ENCODE data around the gene WNK2.

WNK2 gene

GRCh38 chr9:93173365-93174051 is 10.4 kb upstream of the WNK2 start:
- no peak overlapping the region for H3K4me3 ChIP-seq (ENCODE audit: low read depth, low read length)
- DNase-seq (ENCODE audit: low read depth), result no peak
- TF ChIP-seq, protein P1, sequence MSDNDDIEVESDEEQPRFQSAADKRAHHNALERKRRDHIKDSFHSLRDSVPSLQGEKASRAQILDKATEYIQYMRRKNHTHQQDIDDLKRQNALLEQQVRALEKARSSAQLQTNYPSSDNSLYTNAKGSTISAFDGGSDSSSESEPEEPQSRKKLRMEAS (IDR thresholded peaks at IDR 0.05; ENCODE audit: low read depth, low read length), result no peak
- TF ChIP-seq POLR2A (IDR thresholded peaks at IDR 0.05; ENCODE audit: extremely low read depth, insufficient read length) (no peak), MYC (IDR thresholded peaks at IDR 0.05; ENCODE audit: low read depth, low read length) (no peak), CTCF (IDR thresholded peaks at IDR 0.05; ENCODE audit: low read depth, low read length) (no peak)

- peak; percentile 58 for DNase-seq (ENCODE audit: low read depth)
- TF ChIP-seq POLR2A (IDR thresholded peaks at IDR 0.05; ENCODE audit: extremely low read depth, insufficient read length) (no peak), MYC (IDR thresholded peaks at IDR 0.05; ENCODE audit: low read depth, low read length) (no peak), CTCF (IDR thresholded peaks at IDR 0.05; ENCODE audit: low read depth, low read length) (no peak)
- TF ChIP-seq, protein P1 (IDR thresholded peaks at IDR 0.05; ENCODE audit: low read depth, low read length), result no peak
These were observed 9.0 kb upstream of the WNK2 start for GRCh38 chr9:93174976-93175375.

DNA sequence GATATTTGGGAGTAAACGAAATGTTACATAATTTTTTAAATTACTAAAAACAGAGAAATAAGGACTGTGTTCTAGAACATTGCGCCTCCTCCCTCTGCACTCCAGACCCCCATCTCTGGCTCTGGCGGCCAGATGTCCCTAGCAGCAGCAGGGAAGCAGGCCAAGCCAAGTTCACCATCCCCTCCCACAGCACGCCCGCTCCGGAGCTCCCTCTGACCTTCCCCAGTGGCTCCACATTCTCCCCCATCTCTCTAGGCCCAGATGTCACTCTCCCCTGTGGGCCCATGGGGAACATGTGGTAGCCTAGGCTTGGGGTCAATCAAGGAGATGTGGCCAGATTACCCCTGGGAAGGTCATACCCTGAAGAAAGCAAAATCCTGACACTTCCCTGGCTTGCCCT is 6.3 kb upstream of the WNK2 start:
- TF ChIP-seq POLR2A (IDR thresholded peaks at IDR 0.05; ENCODE audit: extremely low read depth, insufficient read length), result no peak
- TF ChIP-seq CTCF (IDR thresholded peaks at IDR 0.05; ENCODE audit: low read depth, low read length), result no peak
- TF ChIP-seq, protein P1 (IDR thresholded peaks at IDR 0.05; ENCODE audit: low read depth, low read length), result no peak
- TF ChIP-seq MYC (IDR thresholded peaks at IDR 0.05; ENCODE audit: low read depth, low read length), result no peak
- DNase-seq (ENCODE audit: low read depth), result no peak
- no peak overlapping the region for H3K4me3 ChIP-seq (ENCODE audit: low read depth, low read length)

More at GRCh38 chr9:93174976-93175375, 9.0 kb upstream of the WNK2 start:
- no peak overlapping the region for H3K4me3 ChIP-seq (ENCODE audit: low read depth, low read length)

- no peak for TF ChIP-seq MYC (IDR thresholded peaks at IDR 0.05; ENCODE audit: low read depth, low read length)
- no peak for TF ChIP-seq CTCF (IDR thresholded peaks at IDR 0.05; ENCODE audit: low read depth, low read length)
- TF ChIP-seq, protein P1 (IDR thresholded peaks at IDR 0.05; ENCODE audit: low read depth, low read length), result no peak
- TF ChIP-seq POLR2A (IDR thresholded peaks at IDR 0.05; ENCODE audit: extremely low read depth, insufficient read length), result no peak
- no peak overlapping the region for H3K4me3 ChIP-seq (ENCODE audit: low read depth, low read length)
These were observed 4.8 kb upstream of the WNK2 start for GRCh38 chr9:93178851-93179786.

GRCh38 chr9:93180938-93181337 is 3.0 kb upstream of the WNK2 start:
- no peak for DNase-seq (ENCODE audit: low read depth)
- H3K4me3 ChIP-seq (ENCODE audit: low read depth, low read length), result no peak overlapping the region
- TF ChIP-seq CTCF (IDR thresholded peaks at IDR 0.05; ENCODE audit: low read depth, low read length), result no peak
- TF ChIP-seq, protein P1 (IDR thresholded peaks at IDR 0.05; ENCODE audit: low read depth, low read length), result no peak
- no peak for TF ChIP-seq MYC (IDR thresholded peaks at IDR 0.05; ENCODE audit: low read depth, low read length)
- TF ChIP-seq POLR2A (IDR thresholded peaks at IDR 0.05; ENCODE audit: extremely low read depth, insufficient read length), result no peak

More at GRCh38 chr9:93178851-93179786, 4.8 kb upstream of the WNK2 start:
- no peak for DNase-seq (ENCODE audit: low read depth)
